ENCODE results near the gene CXCL8.
"Not testable (repeated sequence)": the region's sequence is repeated elsewhere in the genome, so short reads cannot be mapped to it uniquely, and the experiment has no call there.

The CXCL8 gene

GRCh38 chr4:73743281-73743680 is 2.9 kb downstream of the CXCL8 start:
- DNase-seq: no peak

- DNase-seq: no peak
Observed at GRCh38 chr4:73743795-73744194, 3.4 kb downstream of the CXCL8 start.

DNA sequence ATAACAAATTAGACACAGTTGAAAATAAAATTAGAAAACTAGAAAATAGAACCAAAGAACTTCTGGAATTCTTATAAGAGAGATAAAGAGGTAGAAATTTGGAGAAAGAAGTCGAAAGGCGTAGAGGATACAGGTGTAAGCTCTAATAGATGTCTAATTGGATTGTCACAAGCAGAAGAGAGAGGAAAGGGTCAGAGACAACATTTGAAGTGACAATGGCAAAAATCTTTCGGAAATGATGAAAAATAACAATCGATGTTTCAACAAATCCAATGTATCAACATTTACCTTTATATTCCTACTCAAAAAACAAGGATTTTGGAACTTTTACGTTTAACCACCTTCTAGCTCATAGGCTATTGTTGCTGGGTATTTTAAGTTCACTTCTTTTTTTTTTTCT is 3.8 kb downstream of the CXCL8 start:
- no peak for DNase-seq

DNA sequence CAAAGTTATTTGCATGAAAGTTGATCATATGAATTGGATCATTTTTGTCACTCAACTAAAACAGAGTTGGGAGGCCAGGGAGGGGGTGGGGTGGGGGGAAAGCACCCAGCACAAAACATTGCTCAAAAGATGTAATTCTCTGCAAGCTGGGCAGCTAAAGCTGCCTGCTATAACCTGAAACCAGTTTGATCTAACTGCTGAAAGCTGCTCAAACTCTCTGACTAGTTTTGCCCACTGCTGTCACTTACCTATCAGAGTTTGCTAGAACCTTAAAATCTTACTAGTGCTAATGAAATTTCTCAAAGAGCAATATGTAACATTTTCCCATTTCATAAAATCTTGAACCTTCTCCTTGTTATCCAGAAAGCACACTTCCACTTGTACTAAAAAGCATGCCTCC is 10.4 kb downstream of the CXCL8 start:
- no peak for DNase-seq

DNA sequence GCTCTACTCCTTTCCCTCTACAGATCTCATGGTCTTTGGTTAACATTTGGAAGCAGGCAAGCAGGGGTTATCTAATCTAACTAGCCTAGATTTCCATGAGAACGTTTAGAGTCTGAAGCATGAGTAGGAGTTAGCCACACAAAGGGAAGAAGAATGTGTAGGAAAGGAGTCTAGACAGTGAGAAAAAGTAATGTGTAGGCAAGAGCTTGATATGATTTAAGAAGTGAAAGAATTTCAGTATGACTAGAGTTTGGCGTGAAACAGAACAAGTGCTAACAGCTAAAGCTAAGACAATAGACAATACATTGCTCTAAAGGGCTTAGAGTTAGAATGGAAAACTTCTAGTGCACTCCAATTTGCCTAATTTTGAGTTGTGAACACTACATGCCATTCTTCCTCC is 10.8 kb downstream of the CXCL8 start:
- no peak for DNase-seq

DNA sequence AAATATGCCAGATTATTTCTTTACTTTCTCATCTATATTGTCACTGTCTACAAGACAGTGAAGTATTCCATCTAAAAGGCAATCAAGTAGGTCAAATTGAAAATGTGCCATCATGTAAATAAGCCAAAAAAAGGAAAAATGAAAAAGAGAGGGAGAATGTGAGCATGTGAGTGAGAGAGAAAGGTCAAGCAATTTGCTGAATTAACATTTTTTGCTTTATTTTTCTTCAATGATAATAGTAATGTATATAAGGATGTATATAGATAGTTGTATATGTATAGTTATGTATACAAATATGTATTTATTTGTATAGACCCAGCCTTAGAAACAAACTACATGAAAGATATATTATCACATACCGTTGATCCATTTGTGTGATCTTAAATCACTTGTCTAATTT is 11.5 kb downstream of the CXCL8 start:
- DNase-seq: no peak

GRCh38 chr4:73752424-73752823 is 12.1 kb downstream of the CXCL8 start:
- DNase-seq: no peak

GRCh38 chr4:73753215-73753614 is 12.8 kb downstream of the CXCL8 start:
- no peak for DNase-seq

DNA sequence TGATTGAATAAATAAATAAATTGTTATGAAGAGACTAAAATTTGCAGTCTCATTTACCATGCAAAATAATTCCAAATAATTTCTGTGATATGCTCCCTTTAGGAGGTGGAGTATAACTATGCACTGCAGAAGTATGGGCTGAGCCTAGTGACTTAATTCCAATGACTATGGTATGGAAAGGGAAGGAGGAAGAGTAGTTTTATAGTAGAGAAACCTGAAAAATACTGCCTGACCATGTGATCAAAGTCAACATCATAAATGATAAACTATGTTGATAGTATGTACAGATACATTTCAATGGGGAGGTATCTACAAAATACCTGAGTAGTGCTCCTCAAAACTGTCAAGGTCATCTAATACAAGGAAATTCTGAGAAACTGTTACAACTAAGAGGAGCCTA is 14.6 kb downstream of the CXCL8 start:
- DNase-seq: no peak

GRCh38 chr4:73759357-73759756 is 19.0 kb downstream of the CXCL8 start:
- no peak for DNase-seq

DNA sequence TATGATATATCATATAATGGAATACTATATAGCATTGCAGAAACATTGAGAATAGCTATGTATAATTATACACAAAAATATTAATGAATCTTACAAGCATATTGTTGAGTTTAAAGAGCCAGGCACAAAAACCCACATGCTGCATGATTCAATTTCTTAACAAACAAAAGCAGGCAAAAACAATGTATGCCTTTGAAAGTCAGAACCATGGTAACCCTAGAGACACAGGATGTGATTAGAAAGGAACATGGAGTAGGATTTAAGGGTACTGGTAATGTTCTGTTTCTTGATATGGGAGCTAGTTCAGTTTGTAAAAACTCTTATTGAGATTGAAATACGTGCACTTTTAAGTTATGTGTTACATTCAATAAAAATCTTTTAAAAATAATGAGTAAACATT is 21.5 kb downstream of the CXCL8 start:
- DNase-seq: no peak

GRCh38 chr4:73762409-73762808 is 22.0 kb downstream of the CXCL8 start:
- no peak for DNase-seq

- DNase-seq: no peak
Observed at GRCh38 chr4:73763877-73764276, 23.5 kb downstream of the CXCL8 start.

DNA sequence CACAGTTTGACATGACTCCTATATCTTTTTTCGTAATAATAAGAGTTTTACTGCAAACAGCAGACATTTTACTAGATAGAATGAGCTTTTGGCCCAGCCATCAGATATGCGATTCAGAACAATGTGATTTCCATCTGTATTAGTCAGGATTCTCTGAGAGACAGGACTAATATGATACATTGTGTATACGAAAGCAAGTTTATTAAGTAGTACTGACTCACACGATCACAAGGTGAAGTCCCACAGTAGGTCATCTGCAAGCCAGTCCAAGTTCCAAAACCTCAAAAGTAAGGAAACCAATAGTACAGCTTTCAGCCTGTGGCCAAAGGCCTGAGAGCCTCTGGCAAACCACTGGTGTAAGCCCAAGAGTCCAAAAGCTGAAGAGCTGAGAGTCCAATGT is 24.1 kb downstream of the CXCL8 start:
- DNase-seq: no peak

GRCh38 chr4:73765296-73765695 is 24.9 kb downstream of the CXCL8 start:
- no peak for DNase-seq

- DNase-seq: no peak
Observed at GRCh38 chr4:73770917-73771316, 30.5 kb downstream of the CXCL8 start.

DNA sequence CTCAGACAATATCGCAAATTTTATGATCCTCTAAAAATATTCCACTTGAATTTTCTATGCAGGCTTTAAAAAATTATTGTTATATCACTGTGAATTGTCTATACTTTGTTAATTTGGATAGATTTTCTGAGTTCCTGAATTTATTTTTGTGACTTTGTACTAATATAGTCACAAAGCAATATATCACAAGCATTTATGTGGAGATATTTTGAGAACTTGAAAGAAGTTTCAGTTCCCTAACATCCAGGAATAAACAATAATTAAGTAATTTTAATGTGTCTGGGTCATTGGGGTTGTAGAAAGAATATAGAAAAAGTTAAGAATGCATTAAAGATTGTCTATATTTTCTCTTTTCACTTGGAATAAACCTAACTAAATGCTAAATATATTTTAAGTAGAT is 32.0 kb downstream of the CXCL8 start:
- DNase-seq: no peak

DNA sequence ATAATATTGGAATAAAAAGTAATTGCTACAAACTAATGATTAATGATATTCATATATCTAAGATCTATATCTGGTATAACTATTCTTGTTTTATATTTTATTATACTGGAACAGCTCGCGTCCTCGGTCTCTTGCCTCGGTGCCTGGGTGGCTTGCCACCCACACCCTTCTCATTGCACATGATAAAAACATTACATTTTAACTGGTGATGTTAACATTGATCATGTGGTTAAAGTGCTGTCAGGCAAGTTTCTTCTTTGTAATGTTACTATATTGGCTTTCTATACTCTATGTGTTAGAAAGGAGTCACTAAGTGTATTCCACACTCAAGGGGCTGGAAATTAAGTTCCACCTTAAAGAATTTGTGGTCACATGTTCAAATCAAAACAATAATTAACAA is 34.0 kb downstream of the CXCL8 start:
- DNase-seq: not testable (repeated sequence)

- DNase-seq: peak in 1 of 58 donors; percentile 1
Observed at GRCh38 chr4:73776321-73776729, 36.0 kb downstream of the CXCL8 start.

DNA sequence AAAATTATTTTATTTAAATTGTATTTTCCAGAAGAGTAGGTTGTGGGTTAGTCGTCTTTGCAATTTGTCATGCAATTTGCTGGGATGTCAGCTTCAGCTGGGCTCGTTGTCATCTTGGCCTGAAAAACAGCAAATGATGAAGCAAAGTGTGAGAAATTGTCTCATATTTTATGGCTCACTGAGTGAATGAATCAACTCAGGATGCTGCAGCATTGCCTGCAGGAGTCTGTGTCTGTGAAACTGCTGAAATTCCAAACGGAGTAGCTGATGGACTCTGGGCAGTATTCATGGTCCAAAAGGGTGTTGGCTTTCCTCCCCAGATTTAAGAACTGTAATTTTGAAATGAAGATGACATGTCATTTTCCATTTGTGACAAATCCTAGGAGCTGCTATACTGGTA is 37.2 kb downstream of the CXCL8 start:
- no peak for DNase-seq

DNA sequence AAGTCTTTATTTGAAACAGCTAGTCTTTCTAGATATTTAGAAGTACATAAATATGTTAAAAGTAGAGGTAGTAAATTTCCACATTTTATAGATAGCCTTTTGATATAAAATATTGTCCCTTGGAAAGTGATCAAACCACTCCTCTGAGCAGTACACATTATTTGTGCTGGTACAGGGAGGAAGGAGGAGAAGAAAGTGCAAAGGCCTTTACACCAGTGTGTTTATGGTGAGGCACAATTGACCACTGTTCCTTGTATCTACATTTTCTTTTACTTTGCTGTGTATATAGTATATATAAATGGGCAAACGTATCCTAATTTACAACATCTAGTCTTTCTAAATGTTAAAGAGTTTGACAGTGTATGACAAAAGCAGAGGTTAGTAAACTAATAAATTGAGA is 39.9 kb downstream of the CXCL8 start:
- DNase-seq: no peak

DNA sequence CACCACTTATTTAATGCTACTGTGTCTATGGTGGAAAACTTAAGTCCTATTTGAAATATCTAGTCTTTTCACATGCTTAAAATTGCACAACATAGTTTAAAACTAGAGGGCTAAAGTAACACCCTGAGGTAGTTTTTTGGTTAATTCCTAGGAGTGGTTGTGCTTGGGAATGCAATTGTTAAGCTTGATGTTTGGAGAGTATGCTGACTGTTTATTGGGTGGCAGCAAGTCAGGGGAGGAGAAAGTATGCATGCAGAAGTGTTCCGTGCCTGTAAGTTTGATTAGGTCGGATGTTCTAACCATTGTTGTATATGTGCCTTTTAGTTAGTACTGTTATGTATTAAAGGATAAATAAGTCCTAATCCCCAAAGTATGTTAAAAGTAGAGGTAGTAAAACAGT is 40.5 kb downstream of the CXCL8 start:
- DNase-seq: no peak

- DNase-seq: no peak
Observed at GRCh38 chr4:73788411-73788810, 48.0 kb downstream of the CXCL8 start.
